HFFc6 (cell line): ENCODE results near the gene TFAM. TPM values are rescaled to one million over a fixed set of nuclear protein-coding genes. Genes with fewer than 3 reads are reported as not detected.

Source experiments
- DNase-seq: peaks from one replicate; pipeline ENCODE4 v3.0.0-alpha.2; 2018
- H3K27ac Mint-ChIP-seq: 2 replicates; pipeline ENCODE4 v1.8.0; 2020; ENCODE audit warnings: mild to moderate bottlenecking, mixed read lengths
- H3K27me3 Mint-ChIP-seq: 2 replicates; pipeline ENCODE4 v1.8.0; 2021; ENCODE audit warnings: mild to moderate bottlenecking, moderate library complexity, mixed read lengths; ENCODE audit not compliant: insufficient read depth
- H3K36me3 Mint-ChIP-seq: 2 replicates; pipeline ENCODE4 v1.8.0; 2021; ENCODE audit warnings: low read depth, mixed read lengths
- H3K4me1 Mint-ChIP-seq: 2 replicates; pipeline ENCODE4 v1.8.0; 2020; ENCODE audit warnings: low read depth, mixed read lengths
- H3K4me3 Mint-ChIP-seq: 2 replicates; pipeline ENCODE4 v1.8.0; 2020; ENCODE audit warnings: mild to moderate bottlenecking, moderate library complexity, mixed read lengths
- H3K9me3 Mint-ChIP-seq: 2 replicates; pipeline ENCODE4 v1.8.0; 2020; ENCODE audit warnings: mild to moderate bottlenecking, mixed read lengths
- total RNA-seq, 6 experiments: library from RNA; stranded (reverse); fragmentation: NEBNext Ultra II Directional; extraction: Animal tissue kit (Norgen Biotek cat#: 25700); gene quantifications; 2 replicates in 1 of 6; 3 replicates in 5 of 6; pipeline ENCODE4 v1.2.3, GENCODE V29; 2021
- TF ChIP-seq, protein P1 (sequence below): fragments of 200-600 bp; sonication (generic); IDR thresholded peaks from 2 replicates; pipeline ENCODE4 v1.5.0; 2021; ENCODE audit warnings: antibody characterized with exemption, mild to moderate bottlenecking

The TFAM gene
- total RNA-seq, 6 experiments from 2014 or later = 21.4 to 27.1 (median 26.0) TPM

DNA sequence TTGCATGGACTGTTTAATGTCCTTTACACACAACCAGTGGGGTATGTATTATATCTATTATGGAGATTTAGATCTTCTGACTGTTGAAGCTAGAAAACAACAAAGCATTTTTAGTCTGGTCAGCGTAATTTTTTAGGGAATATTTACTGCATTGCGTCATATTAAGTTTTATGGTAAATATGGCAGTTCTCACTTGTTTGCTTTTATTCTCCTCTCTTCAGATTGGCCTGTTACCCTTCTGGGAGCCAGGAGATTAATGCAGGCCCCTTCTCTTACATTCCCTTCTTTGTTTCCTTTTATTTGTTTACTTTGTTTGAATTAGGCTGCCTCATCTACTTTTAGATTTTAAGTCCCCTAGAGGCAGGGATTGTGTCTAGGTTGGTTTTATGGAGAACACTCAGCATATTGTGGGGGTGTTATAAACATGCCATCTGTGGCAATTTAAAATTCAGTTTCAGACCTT is 36.6 kb upstream of the TFAM start:
- no peak for DNase-seq
- Mint-ChIP-seq H3K9me3 (no peaks in the 10 kb centered on the region), H3K27me3 (no peaks in the 10 kb centered on the region; the same call in 1 of the 2 replicates), H3K4me3 (no peak overlapping the region), H3K36me3 (no peaks in the 10 kb centered on the region; the same call in 1 of the 2 replicates), H3K4me1 (peaks cover 18% of the 10 kb centered on the region), H3K27ac (no peak overlapping the region)
- TF ChIP-seq, protein P1, sequence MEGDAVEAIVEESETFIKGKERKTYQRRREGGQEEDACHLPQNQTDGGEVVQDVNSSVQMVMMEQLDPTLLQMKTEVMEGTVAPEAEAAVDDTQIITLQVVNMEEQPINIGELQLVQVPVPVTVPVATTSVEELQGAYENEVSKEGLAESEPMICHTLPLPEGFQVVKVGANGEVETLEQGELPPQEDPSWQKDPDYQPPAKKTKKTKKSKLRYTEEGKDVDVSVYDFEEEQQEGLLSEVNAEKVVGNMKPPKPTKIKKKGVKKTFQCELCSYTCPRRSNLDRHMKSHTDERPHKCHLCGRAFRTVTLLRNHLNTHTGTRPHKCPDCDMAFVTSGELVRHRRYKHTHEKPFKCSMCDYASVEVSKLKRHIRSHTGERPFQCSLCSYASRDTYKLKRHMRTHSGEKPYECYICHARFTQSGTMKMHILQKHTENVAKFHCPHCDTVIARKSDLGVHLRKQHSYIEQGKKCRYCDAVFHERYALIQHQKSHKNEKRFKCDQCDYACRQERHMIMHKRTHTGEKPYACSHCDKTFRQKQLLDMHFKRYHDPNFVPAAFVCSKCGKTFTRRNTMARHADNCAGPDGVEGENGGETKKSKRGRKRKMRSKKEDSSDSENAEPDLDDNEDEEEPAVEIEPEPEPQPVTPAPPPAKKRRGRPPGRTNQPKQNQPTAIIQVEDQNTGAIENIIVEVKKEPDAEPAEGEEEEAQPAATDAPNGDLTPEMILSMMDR = no peak

DNA sequence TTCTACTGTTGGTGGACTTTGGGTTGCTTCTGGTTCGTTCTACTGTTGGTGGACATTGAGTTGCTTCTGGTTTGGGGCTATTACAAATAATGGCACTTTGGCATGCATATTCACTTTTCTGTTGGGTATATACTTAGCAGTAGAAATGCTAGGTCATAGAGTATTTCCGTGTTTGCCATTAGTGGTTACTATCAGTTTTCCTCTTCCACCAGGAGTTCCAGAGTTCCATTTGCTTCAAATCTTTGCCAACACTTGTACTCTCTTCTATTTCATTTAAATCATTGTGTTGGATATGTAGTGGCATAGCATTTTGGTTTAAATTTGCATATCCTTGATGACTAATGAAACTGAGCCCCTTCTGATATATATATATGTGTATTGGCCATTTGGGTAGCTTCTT is 35.2 kb upstream of the TFAM start:
- H3K9me3 Mint-ChIP-seq = no peaks in the 10 kb centered on the region
- H3K4me3 Mint-ChIP-seq = no peak overlapping the region

DNA sequence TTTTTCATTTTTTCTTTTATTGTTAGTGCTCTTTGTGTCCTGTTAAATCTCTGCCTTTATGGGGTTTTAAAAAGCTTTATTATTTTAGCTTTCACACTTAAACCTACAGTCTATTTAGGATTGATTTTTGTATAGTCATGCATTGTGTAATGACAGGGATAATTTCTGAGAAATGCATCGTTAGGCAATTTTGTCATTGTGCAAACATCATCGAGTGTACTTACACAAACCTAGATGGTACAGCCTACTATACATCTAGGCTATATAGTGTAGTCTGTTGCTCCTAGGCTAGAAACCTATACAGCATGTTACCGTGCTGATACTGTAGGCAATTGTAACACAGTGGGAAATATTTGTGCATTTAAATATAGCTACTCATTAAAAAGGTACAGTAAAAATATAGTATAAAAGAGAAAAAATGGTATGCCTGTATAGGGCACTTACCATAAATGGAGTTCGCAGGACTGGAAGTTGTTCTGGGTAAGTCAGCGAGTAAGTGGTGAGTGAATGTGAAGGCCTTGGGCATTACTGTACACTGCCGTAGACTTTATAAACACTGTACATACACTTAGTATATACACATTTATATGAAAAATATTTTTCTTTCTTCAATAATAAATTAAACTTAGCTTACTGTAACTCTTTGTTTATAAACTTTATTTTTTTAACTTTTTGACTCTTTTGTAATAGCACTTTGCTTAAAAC is 34.4 kb upstream of the TFAM start:
- TF ChIP-seq, protein P1 = no peak
- Mint-ChIP-seq H3K4me1 (peaks cover 18% of the 10 kb centered on the region), H3K9me3 (no peaks in the 10 kb centered on the region), H3K27ac (no peak overlapping the region), H3K36me3 (no peaks in the 10 kb centered on the region), H3K27me3 (no peaks in the 10 kb centered on the region; the same call in 1 of the 2 replicates), H3K4me3 (no peak overlapping the region)
- DNase-seq = no peak

More for the DNA sequence above, 35.2 kb upstream of the TFAM start:
- no peak overlapping the region for H3K27ac Mint-ChIP-seq
- TF ChIP-seq, protein P1 = no peak
- DNase-seq = no peak
- H3K4me1 Mint-ChIP-seq = peaks cover 18% of the 10 kb centered on the region
- no peaks in the 10 kb centered on the region; the same call in 1 of the 2 replicates for H3K36me3 Mint-ChIP-seq
- H3K27me3 Mint-ChIP-seq = no peaks in the 10 kb centered on the region; the same call in 1 of the 2 replicates

DNA sequence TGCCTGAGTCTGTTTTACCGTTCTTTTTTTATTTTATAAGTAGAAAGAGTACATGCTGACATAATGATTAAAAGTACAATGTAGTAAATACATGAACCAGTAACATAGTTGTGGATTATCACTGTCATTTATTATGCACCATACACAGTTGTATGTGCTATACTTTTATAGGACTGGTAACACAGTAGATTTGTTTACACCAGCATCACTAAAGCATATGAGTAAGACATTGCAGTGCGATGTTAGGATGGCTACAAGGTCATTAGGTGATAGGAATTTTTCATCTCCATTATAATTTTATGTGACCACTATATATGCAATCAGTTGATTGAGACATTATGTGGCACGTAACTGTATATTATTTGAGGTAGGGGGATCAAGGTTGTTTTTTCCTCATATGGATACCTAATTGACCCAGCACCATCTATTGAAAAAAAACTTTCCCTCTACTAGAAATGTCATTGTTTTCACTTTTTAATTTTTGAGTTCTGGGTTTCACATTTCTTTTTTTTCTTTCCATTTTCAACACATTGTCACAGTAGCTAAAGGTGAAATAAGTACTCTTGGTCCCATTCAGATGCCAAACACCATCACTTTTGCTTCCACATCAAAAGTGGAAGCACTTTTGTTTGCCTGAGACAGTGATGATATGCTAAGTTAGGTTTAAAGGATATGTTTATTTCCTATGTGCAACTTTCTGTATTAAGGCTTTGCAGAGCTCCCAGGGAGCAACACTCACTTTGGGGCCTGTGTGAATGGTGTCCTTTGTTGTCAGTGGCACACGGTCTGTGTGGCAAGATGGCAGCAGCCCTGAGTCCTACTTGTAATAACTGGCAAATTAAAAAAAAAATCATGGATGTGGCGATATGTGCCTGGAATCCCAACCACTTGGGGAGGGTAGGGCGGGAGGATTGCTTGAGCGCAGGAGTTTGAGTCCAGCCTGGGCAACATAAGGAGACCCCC is 33.3 kb upstream of the TFAM start:
- Mint-ChIP-seq H3K36me3 (no peaks in the 10 kb centered on the region), H3K27ac (no peak overlapping the region), H3K9me3 (no peaks in the 10 kb centered on the region), H3K4me1 (peaks cover 18% of the 10 kb centered on the region), H3K4me3 (no peak overlapping the region), H3K27me3 (no peaks in the 10 kb centered on the region; the same call in 1 of the 2 replicates)
- TF ChIP-seq, protein P1 = no peak
- DNase-seq = no peak

DNA sequence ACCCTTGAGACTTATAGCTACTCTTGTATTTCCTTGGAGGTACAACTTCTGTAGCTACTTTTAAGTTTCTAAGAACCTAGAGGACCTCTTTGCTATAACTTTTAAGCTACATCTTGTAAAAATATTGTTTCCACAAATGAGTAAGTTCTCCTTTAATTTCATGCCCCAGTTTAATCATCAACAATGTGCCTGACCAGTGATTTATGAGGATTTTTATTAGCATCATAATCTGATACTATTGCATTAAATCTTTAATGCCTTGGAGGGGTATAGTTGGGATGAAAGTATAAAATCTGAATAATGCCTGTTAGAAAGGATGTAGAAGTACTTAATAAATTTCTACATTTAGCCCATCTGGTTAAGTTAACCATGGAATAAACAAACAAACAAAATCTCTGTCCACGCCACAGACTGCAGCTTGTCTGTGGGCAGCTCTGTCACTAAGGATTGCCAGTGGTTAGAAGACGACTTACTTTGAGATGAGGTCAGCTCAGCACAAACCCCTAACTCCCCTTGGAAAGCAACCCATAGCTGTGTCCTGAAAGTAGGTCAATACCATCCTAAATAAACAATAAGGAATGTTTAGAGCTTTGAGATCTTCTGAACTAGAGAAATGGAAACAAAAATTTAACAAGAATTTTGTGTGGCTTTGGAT is 32.1 kb upstream of the TFAM start:
- Mint-ChIP-seq H3K27me3 (no peaks in the 10 kb centered on the region), H3K9me3 (no peaks in the 10 kb centered on the region), H3K27ac (no peak overlapping the region), H3K4me1 (peaks cover 15% of the 10 kb centered on the region), H3K36me3 (no peaks in the 10 kb centered on the region), H3K4me3 (no peak overlapping the region)
- no peak for DNase-seq
- TF ChIP-seq, protein P1 = no peak
